Adipocyte (in vitro differentiated cells): ENCODE results near the gene FCN3.

ENCODE experiments used
- DNase-seq: peaks from one replicate; pipeline ENCODE4 v3.0.0-alpha.2; 2015; ENCODE audit warnings: low read depth
- H3K27me3 ChIP-seq: replicated peaks from 2 replicates; pipeline ENCODE4 v1.7.0; 2013; ENCODE audit warnings: mild to moderate bottlenecking, low read length, moderate library complexity; ENCODE audit not compliant: control insufficient read depth, insufficient read depth
- H3K36me3 ChIP-seq: 2 replicates; pipeline ENCODE4 v1.7.0; 2013; ENCODE audit warnings: low read length, mild to moderate bottlenecking, moderate library complexity; ENCODE audit not compliant: control insufficient read depth, insufficient read depth, severe bottlenecking
- H3K4me1 ChIP-seq: 2 replicates; pipeline ENCODE4 v1.7.0; 2013; ENCODE audit warnings: mild to moderate bottlenecking, low read length, moderate library complexity; ENCODE audit not compliant: control insufficient read depth, insufficient read depth
- H3K4me3 ChIP-seq: 2 replicates; pipeline ENCODE4 v1.7.0; 2013; ENCODE audit warnings: mild to moderate bottlenecking, low read length, moderate library complexity
- H3K9ac ChIP-seq: 2 replicates; pipeline ENCODE4 v1.7.0; 2013; ENCODE audit warnings: mild to moderate bottlenecking, low read length, moderate library complexity
- H3K9me3 ChIP-seq: 2 replicates; pipeline ENCODE4 v1.7.0; 2013; ENCODE audit warnings: mild to moderate bottlenecking, low read length, moderate library complexity; ENCODE audit not compliant: control insufficient read depth

FCN3 gene

GRCh38 chr1:27398405-27399149 lies 24.0 kb upstream of the FCN3 start:
- DNase-seq: no peak
- peak overlapping the region; percentile 68 for H3K9ac ChIP-seq

GRCh38 chr1:27397749-27398148 lies 23.1 kb upstream of the FCN3 start:
- Histone ChIP-seq H3K4me1 (peaks cover 43% of the 10 kb centered on the region), H3K9ac (no peak overlapping the region), H3K4me3 (no peak overlapping the region), H3K9me3 (no peaks in the 10 kb centered on the region), H3K36me3 (no peaks in the 10 kb centered on the region), H3K27me3 (no peaks in the 10 kb centered on the region)
- DNase-seq: no peak

More at GRCh38 chr1:27398405-27399149, 24.0 kb upstream of the FCN3 start:
- Histone ChIP-seq H3K4me3 (no peak overlapping the region), H3K9me3 (no peaks in the 10 kb centered on the region), H3K27me3 (no peaks in the 10 kb centered on the region), H3K4me1 (peaks cover 49% of the 10 kb centered on the region), H3K36me3 (no peaks in the 10 kb centered on the region)

GRCh38 chr1:27397110-27397509 lies 22.5 kb upstream of the FCN3 start:
- H3K9ac ChIP-seq: no peak overlapping the region
- H3K9me3 ChIP-seq: no peaks in the 10 kb centered on the region
- H3K36me3 ChIP-seq: no peaks in the 10 kb centered on the region
- no peak for DNase-seq
- H3K4me1 ChIP-seq: peaks cover 40% of the 10 kb centered on the region
- H3K4me3 ChIP-seq: no peak overlapping the region
- H3K27me3 ChIP-seq: no peaks in the 10 kb centered on the region

- DNase-seq: peak; percentile 85
- H3K36me3 ChIP-seq: no peaks in the 10 kb centered on the region
- H3K9ac ChIP-seq: no peak overlapping the region
Measured at GRCh38 chr1:27395441-27396195, 21.0 kb upstream of the FCN3 start.

GRCh38 chr1:27394925-27395324 lies 20.3 kb upstream of the FCN3 start:
- Histone ChIP-seq H3K9me3 (no peaks in the 10 kb centered on the region), H3K4me1 (peaks cover 24% of the 10 kb centered on the region), H3K4me3 (no peak overlapping the region), H3K9ac (no peak overlapping the region), H3K36me3 (no peaks in the 10 kb centered on the region), H3K27me3 (no peaks in the 10 kb centered on the region)
- DNase-seq: peak; percentile 34

More at GRCh38 chr1:27395441-27396195, 21.0 kb upstream of the FCN3 start:
- peaks cover 31% of the 10 kb centered on the region for H3K4me1 ChIP-seq
- H3K4me3 ChIP-seq: no peak overlapping the region
- H3K27me3 ChIP-seq: no peaks in the 10 kb centered on the region
- H3K9me3 ChIP-seq: no peaks in the 10 kb centered on the region

GRCh38 chr1:27394282-27394658 lies 19.6 kb upstream of the FCN3 start:
- Histone ChIP-seq H3K4me1 (peaks cover 18% of the 10 kb centered on the region), H3K27me3 (no peaks in the 10 kb centered on the region), H3K36me3 (no peaks in the 10 kb centered on the region), H3K9ac (no peak overlapping the region), H3K4me3 (no peak overlapping the region), H3K9me3 (no peaks in the 10 kb centered on the region)
- no peak for DNase-seq

GRCh38 chr1:27393641-27394281 lies 19.1 kb upstream of the FCN3 start:
- Histone ChIP-seq H3K9me3 (no peaks in the 10 kb centered on the region), H3K4me3 (no peak overlapping the region), H3K4me1 (peaks cover 15% of the 10 kb centered on the region), H3K36me3 (no peaks in the 10 kb centered on the region), H3K9ac (no peak overlapping the region), H3K27me3 (no peaks in the 10 kb centered on the region)
- DNase-seq: no peak

GRCh38 chr1:27392778-27393635 lies 18.4 kb upstream of the FCN3 start:
- Histone ChIP-seq H3K27me3 (no peaks in the 10 kb centered on the region), H3K9me3 (no peaks in the 10 kb centered on the region), H3K9ac (peak overlapping the region; percentile 73), H3K4me3 (peak overlapping the region; percentile 80), H3K36me3 (no peaks in the 10 kb centered on the region), H3K4me1 (peaks cover 15% of the 10 kb centered on the region)
- peak; percentile 27 for DNase-seq

- DNase-seq: peak; percentile 96
- Histone ChIP-seq H3K4me1 (peaks cover 15% of the 10 kb centered on the region), H3K4me3 (peak within 1 kb of the TSS; percentile 80), H3K27me3 (no peaks in the 10 kb centered on the region), H3K9me3 (no peaks in the 10 kb centered on the region), H3K36me3 (no peaks in the 10 kb centered on the region), H3K9ac (peak within 1 kb of the TSS; percentile 73)
Measured at GRCh38 chr1:27392096-27392777, 17.6 kb upstream of the FCN3 start, which contains the start of gene GPR3. Gene GPR3, plus strand, starts transcription at chr1:27392622. Its CDS starts 1,177 bp downstream, at chr1:27393799.

- Histone ChIP-seq H3K9ac (peak overlapping the region; percentile 19), H3K4me1 (peaks cover 15% of the 10 kb centered on the region), H3K27me3 (no peaks in the 10 kb centered on the region), H3K4me3 (peak overlapping the region; percentile 80), H3K36me3 (no peaks in the 10 kb centered on the region), H3K9me3 (no peaks in the 10 kb centered on the region)
- DNase-seq: peak; percentile 46
Measured at GRCh38 chr1:27391511-27392095, 17.0 kb upstream of the FCN3 start.
